Subcutaneous adipose tissue (tissue), 4 donors: ENCODE measurements around the gene KIF4A. TPM values are rescaled to one million over a fixed set of nuclear protein-coding genes. Genes with fewer than 3 reads are reported as not detected.
A peak's percentile ranks its signal among the peaks of the same experiment; 100 is the strongest.

Source experiments
- CTCF ChIP-seq: fragments of 450-650 bp; IDR thresholded peaks from one replicate; pipeline ENCODE4 v1.5.1; 2016; ENCODE audit warnings: low read depth, mild to moderate bottlenecking, control low read depth, antibody characterized with exemption, moderate library complexity
- small RNA-seq: library from RNA; depleted of rRNA; stranded (forward); fragments of <200 nt; gene quantifications from one replicate; pipeline ENCODE3, GENCODE V24; 2016
- total RNA-seq, 4 donors: library from RNA; depleted of rRNA; stranded (reverse); fragments of >200 nt; gene quantifications; one replicate each; pipeline ENCODE4 v1.1.0, GENCODE V29; 2016

Gene KIF4A
- total RNA-seq, 4 donors from 2014 or later, result 0.16 to 1.9 (median 0.88) TPM; not detected in 1

- TF ChIP-seq CTCF, result no peak
Measured at GRCh38 chrX:70456256-70456655, 166.4 kb downstream of the KIF4A start.

GRCh38 chrX:70461026-70461425 lies 171.1 kb downstream of the KIF4A start:
- TF ChIP-seq CTCF, result no peak

- TF ChIP-seq CTCF, result no peak
Measured at GRCh38 chrX:70464051-70464450, 174.1 kb downstream of the KIF4A start.

- no peak for TF ChIP-seq CTCF
Measured at GRCh38 chrX:70466968-70467367, 177.1 kb downstream of the KIF4A start.

GRCh38 chrX:70468709-70469108 lies 178.8 kb downstream of the KIF4A start:
- TF ChIP-seq CTCF, result no peak

Small RNA genes lying within 50 kb of the gene (small RNA-seq; reads per million reads assigned to genes)
- gene RNA5SP507 (not detected), gene RNU4-81P (not detected), gene RNY4P23 (4.2 reads per million, percentile 72 among the genes with 10 or more reads in this experiment)

Other genes starting within 250 kb of the KIF4A start
- gene AWAT2, start 240.2 kb upstream of the KIF4A start, total RNA-seq, result under 1 TPM in 1 of 4 donors, not detected in 3; 0.17 TPM
- gene OTUD6A, start 227.6 kb upstream of the KIF4A start, total RNA-seq, result not detected
- 10 to 100 TPM; 55.8 to 86.7 (median 74.6) TPM for gene IGBP1, start 156.7 kb upstream of the KIF4A start, total RNA-seq
- not detected for gene DGAT2L6, start 112.6 kb upstream of the KIF4A start, total RNA-seq
- gene AWAT1, start 55.4 kb upstream of the KIF4A start, total RNA-seq, result not detected
- 1 to 10 TPM in 1 of 4 donors, under 1 TPM in 2, not detected in 1; 0.51 to 2.1 (median 0.75) TPM for gene P2RY4, start 29.9 kb upstream of the KIF4A start, total RNA-seq
- gene ARR3, start 21.8 kb upstream of the KIF4A start, total RNA-seq, result not detected
- not detected for gene RAB41, start 7.9 kb upstream of the KIF4A start, total RNA-seq
- gene PDZD11, start 177 bp upstream of the KIF4A start, total RNA-seq, result 10 to 100 TPM; 19.4 to 30.7 (median 29.6) TPM
- not detected for gene GDPD2, start 133.2 kb downstream of the KIF4A start, total RNA-seq
- 1 to 10 TPM; 2.5 to 3.3 (median 2.6) TPM for gene DLG3, start 154.7 kb downstream of the KIF4A start, total RNA-seq